Measurements from ENCODE around the gene VPS72.

The VPS72 gene

DNA sequence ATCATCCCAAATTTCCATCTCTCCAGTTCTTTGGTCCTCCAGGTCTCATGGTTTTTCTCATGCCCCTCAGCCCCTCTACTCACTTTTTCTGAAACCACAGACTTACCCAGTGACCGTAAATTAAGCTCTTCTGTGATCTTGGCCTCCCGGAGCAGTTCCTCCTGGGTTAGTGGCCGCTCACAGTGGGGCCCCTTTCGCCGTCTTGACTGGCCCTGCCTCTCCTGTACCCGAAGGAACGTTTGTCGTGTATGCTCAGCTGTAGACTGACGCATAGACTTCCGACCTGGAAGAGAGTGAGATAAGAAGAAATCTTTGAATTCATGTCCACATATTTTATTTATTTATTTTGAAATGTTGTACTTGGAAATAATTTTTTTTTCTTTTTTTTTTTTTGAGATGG is 5.8 kb downstream of the VPS72 start:
- DNase-seq, result no peak

DNA sequence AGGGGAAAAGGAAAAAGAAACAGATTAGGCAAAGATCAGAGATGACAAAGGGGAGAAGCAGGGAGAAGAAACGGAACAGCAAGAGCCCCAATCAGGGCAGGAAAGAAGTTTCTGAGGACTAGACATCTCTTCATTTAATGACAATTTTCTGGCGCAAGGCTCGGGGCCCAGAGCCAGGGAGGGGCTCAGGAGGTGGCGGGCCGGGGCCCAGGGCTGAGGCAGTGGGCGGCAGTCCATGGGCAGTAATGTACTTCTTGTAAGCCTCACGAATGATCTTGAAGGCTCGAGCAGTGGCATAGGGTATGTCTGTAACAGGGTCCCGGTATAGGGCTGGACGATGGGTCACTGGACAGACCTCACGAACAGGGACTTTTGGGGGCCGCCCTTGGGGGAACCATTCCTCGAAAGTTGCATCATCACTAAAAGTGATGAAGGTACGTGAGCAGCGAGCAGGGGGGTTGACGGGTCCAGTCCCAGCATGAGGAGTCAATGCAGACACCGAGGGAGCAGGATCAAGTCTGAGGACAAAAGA is 13.4 kb downstream of the VPS72 start:
- DNase-seq, result no peak

GRCh38 chr1:151175863-151176262 is 14.1 kb downstream of the VPS72 start, which contains the start of gene TMOD4:
Gene TMOD4, minus strand, starts transcription at chr1:151175981. Its CDS starts 1,106 bp downstream, at chr1:151174875.
- DNase-seq, result no peak

GRCh38 chr1:151175041-151175741 is 14.8 kb downstream of the VPS72 start:
- no peak for DNase-seq

- DNase-seq, result no peak
These were observed 18.8 kb downstream of the VPS72 start for GRCh38 chr1:151171190-151171589.

- DNase-seq, result no peak
These were observed 22.9 kb downstream of the VPS72 start for GRCh38 chr1:151167116-151167515.

GRCh38 chr1:151166505-151166956 is 23.5 kb downstream of the VPS72 start:
- DNase-seq, result no peak

- peak; percentile 94 for DNase-seq
These were observed 24.1 kb downstream of the VPS72 start, which contains the start of the genes LYSMD1 and SCNM1 for GRCh38 chr1:151165738-151166504. Gene LYSMD1, minus strand, starts transcription at chr1:151165902. Its CDS starts 644 bp downstream, at chr1:151165258. Gene SCNM1, plus strand, starts transcription at chr1:151166144. Its CDS starts 9 bp downstream, at chr1:151166153.

DNA sequence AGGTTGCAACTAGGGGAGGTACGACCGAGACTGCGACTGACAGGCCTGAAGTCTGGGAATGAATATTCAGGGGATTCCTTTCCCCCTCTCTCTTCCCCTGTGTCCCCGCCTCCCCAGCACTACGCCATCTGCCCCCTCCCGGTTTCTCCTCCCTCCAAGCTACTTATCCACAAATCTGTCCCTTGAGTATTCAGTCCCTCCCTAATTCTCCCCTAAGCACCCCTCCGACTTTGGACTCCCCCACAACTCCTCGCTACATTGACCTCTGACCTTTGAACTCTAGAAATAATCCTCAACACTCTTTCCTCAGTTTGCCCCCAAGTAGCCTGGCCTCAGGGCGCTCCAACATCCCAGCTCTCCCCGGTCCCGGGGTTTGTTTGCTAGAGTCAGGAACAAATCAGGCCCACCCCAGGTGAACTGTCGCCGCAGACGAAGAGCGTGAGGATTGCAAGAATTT is 24.7 kb downstream of the VPS72 start:
- no peak for DNase-seq

DNA sequence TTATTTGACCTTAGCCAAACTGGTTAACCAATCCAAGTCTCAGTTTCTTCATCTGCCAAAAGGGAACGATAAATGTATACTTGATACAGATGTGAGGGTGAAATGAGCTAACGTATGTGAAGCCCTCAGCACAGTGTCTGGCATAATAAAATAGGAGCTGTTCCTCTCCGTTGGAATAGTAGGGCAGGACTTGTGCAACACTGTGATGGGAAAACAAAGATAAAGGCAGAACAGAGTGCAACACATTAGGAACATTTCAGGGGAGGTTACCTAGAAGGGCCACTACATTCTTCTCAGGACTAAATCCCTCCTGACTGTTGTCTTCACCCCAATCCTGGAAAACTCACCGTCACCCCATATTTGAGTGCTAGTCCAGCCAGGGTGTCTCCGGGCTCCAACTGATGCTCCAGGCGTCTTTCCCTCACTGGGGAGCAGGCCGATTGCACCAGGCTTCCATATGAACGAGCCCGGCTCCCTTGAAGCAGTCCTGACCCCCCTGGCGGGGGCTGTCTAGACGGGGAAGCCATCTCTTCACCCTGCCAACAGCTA is 25.2 kb downstream of the VPS72 start:
- DNase-seq, result no peak

DNA sequence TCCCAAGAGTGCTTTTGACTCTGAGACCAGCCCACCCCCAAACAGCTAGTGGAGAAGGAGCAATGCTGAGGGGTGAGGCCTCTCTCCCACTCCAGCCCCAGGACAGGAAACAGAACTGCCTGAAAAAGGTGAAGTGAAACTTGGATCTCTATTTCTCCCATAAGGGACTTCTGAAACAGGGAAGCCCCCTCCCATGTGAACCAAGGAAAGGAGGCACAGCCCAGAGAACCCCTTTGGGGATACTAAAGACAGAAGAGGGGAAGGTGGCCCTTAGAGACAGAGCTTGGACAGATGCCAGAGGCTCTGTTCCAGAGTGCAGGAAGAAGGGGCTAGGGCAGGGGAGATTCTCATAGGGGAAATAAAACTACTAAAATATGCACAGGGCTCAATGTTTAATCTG is 30.6 kb downstream of the VPS72 start:
- no peak for DNase-seq

GRCh38 chr1:151158751-151159251 is 31.2 kb downstream of the VPS72 start:
- no peak for DNase-seq

GRCh38 chr1:151158326-151158725 is 31.7 kb downstream of the VPS72 start:
- no peak for DNase-seq

GRCh38 chr1:151157067-151157531 is 32.9 kb downstream of the VPS72 start:
- DNase-seq, result no peak

DNA sequence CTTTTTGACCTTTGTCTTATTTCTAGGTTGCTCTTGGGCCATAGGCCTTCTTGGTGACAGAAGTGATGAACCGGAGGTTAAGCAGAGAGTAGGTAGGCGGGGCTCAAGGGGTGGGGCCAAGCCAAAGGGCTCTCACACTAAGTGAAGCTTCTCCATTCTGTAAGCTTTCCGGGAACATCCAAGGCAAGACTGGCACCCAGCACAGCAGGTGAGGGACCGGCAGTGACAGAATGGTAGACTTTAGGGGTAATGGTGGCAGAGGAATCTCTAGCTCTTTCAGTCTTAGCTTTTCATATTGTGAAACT is 33.5 kb downstream of the VPS72 start, which contains the start of gene TNFAIP8L2:
TSS of gene TNFAIP8L2 (plus strand) at position 135 of the 305 bp plus-strand sequence. CDS start 2,049 bp downstream, outside the sequence.
- DNase-seq, result no peak

DNA sequence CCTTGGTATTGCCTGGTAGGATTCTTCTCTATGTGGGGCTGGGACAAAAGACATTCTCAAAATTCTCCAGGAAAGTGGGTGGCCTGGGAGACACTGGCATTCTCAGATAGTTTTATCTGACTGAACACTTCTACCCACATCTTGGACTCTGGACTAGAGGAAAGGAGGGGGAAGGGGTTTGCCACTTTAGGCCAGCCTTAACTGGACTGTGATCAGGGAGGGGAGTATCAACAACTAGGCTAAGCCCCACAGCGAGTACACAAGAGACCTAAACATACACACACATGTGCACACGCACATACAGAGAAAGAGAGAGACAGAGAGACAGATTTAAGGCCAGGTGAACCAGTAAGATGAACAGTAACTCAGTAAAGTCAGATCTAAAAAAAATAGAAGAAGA is 42.3 kb downstream of the VPS72 start:
- no peak for DNase-seq

GRCh38 chr1:151147132-151147503 is 42.9 kb downstream of the VPS72 start:
- no peak for DNase-seq

DNA sequence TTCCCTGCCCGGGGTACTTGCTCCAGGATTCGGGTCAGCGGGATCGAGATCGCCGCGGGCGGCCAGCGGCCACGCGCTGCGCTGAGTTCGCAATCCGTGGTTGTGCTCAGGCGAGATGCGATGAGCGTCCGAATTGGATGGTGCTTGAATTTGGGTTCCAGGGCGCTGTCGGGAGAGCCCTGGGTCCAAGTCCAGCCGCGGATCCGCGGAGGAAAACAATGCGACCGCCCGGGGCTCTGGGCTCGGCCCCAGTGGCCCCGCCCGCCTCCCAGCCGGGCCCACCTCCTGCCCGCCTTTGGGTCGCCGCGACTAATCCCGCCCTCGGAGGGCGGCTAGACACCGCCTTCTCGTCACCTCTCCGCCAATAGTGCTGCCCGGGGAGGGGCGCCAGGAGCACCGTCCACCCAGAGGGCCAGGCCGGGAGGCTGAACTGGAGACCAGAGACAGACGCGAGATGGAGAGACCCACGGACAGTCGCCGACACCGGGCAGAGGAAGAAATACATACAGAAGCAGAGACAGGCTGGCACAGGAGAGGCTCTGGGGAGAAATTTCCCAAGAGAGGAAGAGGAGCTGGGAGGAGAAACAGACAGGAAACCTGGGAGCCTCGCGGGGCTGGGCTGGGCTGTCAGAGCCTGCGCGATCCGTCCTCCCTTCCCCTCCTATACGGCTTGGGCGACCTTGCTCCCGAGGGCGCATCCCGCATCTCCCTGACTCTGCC is 43.4 kb downstream of the VPS72 start, which contains the start of gene SEMA6C:
TSS of gene SEMA6C (minus strand) at position 220 of the 720 bp plus-strand sequence. CDS start 4,010 bp downstream, outside the sequence.
- DNase-seq, result peak; percentile 95

GRCh38 chr1:151146072-151146411 is 44.0 kb downstream of the VPS72 start:
- DNase-seq, result peak; percentile 42

DNA sequence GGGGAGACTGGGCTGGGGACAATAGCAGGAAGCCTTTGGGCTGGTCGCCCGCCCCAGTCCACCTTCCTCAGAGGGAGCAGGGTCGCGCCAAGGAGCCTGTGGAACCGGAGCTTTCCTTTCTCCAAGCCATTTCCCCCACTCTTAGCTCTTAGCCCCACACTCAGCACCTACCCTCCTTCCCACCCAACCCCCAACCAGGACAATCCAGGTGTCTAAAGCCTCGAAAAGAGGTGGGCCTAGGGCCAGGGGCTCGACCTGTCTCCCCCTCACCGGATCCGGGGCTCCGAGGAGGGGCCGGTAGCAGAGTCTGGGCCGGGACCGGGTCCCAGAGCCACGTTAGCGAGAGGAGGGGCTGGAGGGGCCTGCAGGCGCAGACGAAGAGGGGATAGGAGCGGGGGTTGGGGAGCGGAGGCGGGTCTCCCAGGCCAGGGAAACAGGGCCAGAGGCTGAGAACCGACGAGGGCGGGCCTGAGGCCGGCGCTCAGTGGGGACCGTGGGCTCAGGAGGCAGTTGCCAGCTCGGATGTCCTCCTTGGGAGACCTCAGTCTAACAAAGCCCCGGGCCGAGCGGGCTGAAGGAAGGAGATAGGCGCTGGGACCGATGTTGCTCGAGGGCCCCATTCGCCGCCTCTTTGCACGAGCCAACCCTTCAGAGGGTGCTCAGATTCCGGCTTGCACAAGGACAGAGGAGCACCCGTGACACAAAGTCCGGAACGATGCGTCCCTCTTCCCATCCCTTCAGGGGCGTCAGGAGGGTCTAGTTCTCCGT is 44.5 kb downstream of the VPS72 start:
- no peak for DNase-seq

Data from T1000 (cell line).